Ishikawa (cell line): ENCODE data around the gene OCEL1.
A peak's percentile ranks its signal among the peaks of the same experiment; 100 is the strongest.

Source experiments
- CEBPB ChIP-seq: IDR thresholded peaks from 2 replicates; pipeline ENCODE4 v1.6.1; 2012
- CREB1 ChIP-seq: IDR thresholded peaks from 2 replicates; pipeline ENCODE4 v1.6.1; 2012; ENCODE audit warnings: low read depth
- EGR1 ChIP-seq: IDR thresholded peaks from 2 replicates; pipeline ENCODE4 v1.6.1; 2012
- EP300 ChIP-seq: IDR thresholded peaks from 2 replicates; pipeline ENCODE4 v1.6.1; 2012; ENCODE audit warnings: borderline replicate concordance
- FOXM1 ChIP-seq: IDR thresholded peaks from 2 replicates; pipeline ENCODE4 v1.6.1; 2012; ENCODE audit warnings: low read depth, borderline replicate concordance
- NFIC ChIP-seq: IDR thresholded peaks from 2 replicates; pipeline ENCODE4 v1.6.1; 2012
- RAD21 ChIP-seq: IDR thresholded peaks from 2 replicates; pipeline ENCODE4 v1.6.1; 2012; ENCODE audit warnings: low read depth
- TAF1 ChIP-seq: IDR thresholded peaks from 2 replicates; pipeline ENCODE4 v1.6.1; 2012; ENCODE audit warnings: low read depth, mild to moderate bottlenecking
- TCF12 ChIP-seq: IDR thresholded peaks from 2 replicates; pipeline ENCODE4 v1.6.1; 2012; ENCODE audit warnings: low read depth
- TEAD4 ChIP-seq: IDR thresholded peaks from 2 replicates; pipeline ENCODE4 v1.6.1; 2012
- YY1 ChIP-seq: IDR thresholded peaks from 2 replicates; pipeline ENCODE4 v1.6.1; 2012; ENCODE audit warnings: low read depth
- ZBTB7A ChIP-seq: IDR thresholded peaks from 2 replicates; pipeline ENCODE4 v1.6.1; 2012; ENCODE audit warnings: low read depth
- TF ChIP-seq, protein P1 (sequence below): IDR thresholded peaks from 2 replicates; pipeline ENCODE4 v1.6.1; 2012
- TF ChIP-seq, protein P2 (sequence below): IDR thresholded peaks from 2 replicates; pipeline ENCODE4 v1.6.1; 2012
- TF ChIP-seq, protein P3 (sequence below): IDR thresholded peaks from 2 replicates; pipeline ENCODE4 v1.6.1; 2012; ENCODE audit warnings: low read depth, mild to moderate bottlenecking

The OCEL1 gene

DNA sequence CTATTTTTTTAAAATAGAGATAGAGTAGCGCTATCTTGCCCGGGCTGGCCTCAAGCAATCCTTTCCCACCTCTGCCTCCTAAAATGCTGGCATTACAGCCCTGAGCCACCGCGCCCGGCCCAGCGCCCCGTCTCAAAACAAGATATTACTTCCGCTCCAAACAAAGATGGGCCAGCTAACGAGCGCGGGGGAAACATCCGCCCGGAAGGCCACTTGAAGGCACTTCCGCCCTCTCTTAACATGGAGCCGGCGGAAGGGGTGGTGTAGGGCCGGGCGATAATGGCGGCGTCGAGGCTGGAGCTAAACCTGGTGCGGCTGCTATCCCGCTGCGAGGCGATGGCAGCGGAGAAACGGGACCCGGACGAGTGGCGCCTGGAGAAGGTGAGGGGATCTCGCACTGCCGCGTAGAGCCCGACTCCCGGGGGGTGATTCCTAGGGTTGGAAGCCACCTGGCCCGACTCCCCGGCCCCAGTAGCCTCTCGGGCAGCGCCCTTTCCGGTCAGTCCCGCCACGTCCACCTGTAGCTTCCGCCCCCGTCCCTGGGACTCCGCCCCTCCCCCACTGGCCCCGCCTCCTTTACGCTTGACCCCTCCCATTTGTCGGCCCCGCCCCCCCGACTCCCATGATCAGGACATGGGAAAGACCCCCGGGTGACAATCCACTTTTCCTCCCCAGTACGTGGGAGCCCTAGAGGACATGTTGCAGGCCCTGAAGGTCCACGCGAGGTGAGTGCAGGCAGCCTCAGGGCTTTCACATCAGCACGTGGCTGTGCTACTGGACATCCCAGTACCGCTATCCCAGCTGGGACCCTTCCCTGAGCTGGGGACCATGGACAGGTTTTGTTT, 10.7 kb upstream of the OCEL1 start, which contains the start of gene USE1:
USE1 (plus strand) TSS at position 231 of the 845 bp plus-strand sequence; CDS start at position 280, 49 bp downstream.
- TF ChIP-seq FOXM1 (no peak), TEAD4 (no peak), ZBTB7A (no peak), TAF1 (peak; percentile 97), YY1 (peak; percentile 99), RAD21 (no peak), EGR1 (peak; percentile 83), TCF12 (peak; percentile 80), EP300 (peak; percentile 38), CEBPB (peak; percentile 4; the same call in 1 of the 2 replicates), NFIC (peak; percentile 44; the same call in 1 of the 2 replicates), CREB1 (no peak; the same call in 1 of the 2 replicates)
- TF ChIP-seq, protein P1, sequence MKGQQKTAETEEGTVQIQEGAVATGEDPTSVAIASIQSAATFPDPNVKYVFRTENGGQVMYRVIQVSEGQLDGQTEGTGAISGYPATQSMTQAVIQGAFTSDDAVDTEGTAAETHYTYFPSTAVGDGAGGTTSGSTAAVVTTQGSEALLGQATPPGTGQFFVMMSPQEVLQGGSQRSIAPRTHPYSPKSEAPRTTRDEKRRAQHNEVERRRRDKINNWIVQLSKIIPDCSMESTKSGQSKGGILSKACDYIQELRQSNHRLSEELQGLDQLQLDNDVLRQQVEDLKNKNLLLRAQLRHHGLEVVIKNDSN: peak; percentile 8; the same call in 1 of the 2 replicates
- TF ChIP-seq, protein P2, sequence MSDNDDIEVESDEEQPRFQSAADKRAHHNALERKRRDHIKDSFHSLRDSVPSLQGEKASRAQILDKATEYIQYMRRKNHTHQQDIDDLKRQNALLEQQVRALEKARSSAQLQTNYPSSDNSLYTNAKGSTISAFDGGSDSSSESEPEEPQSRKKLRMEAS: peak; percentile 78; the same call in 1 of the 2 replicates
- TF ChIP-seq, protein P3, sequence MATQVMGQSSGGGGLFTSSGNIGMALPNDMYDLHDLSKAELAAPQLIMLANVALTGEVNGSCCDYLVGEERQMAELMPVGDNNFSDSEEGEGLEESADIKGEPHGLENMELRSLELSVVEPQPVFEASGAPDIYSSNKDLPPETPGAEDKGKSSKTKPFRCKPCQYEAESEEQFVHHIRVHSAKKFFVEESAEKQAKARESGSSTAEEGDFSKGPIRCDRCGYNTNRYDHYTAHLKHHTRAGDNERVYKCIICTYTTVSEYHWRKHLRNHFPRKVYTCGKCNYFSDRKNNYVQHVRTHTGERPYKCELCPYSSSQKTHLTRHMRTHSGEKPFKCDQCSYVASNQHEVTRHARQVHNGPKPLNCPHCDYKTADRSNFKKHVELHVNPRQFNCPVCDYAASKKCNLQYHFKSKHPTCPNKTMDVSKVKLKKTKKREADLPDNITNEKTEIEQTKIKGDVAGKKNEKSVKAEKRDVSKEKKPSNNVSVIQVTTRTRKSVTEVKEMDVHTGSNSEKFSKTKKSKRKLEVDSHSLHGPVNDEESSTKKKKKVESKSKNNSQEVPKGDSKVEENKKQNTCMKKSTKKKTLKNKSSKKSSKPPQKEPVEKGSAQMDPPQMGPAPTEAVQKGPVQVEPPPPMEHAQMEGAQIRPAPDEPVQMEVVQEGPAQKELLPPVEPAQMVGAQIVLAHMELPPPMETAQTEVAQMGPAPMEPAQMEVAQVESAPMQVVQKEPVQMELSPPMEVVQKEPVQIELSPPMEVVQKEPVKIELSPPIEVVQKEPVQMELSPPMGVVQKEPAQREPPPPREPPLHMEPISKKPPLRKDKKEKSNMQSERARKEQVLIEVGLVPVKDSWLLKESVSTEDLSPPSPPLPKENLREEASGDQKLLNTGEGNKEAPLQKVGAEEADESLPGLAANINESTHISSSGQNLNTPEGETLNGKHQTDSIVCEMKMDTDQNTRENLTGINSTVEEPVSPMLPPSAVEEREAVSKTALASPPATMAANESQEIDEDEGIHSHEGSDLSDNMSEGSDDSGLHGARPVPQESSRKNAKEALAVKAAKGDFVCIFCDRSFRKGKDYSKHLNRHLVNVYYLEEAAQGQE: no peak

DNA sequence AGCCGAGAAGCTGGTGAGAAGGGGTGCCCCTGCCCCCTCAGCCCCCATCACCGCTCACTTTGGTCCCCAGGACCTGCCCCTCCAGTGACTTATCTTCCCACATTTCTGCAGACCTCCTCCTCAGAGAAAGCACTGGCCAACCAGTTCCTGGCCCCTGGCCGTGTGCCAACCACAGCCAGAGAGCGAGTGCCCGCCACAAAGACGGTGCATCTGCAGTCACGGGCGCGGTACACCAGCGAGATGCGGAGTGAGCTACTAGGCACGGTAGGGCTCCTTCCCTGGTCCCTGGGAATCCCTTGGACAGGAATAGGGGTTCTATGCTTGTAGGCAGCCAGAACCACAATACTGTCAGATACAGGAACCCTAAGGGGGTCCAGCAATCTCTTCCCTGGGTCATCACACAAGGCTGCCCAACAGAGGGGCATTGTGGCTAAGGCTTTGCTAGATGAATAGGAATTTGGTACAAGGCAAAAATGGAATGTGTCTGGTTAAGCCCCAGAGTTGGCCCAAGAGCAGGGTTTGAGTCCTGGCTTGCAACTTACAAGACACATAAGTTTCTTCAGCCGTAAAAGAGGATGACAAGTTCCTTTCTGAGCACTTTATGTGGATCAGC, 9.9 kb upstream of the OCEL1 start:
- TF ChIP-seq TEAD4: no peak
- TF ChIP-seq RAD21: no peak
- no peak for TF ChIP-seq EP300
- TF ChIP-seq YY1: no peak
- peak; percentile 65 for TF ChIP-seq NFIC
- TF ChIP-seq, protein P3: no peak
- no peak for TF ChIP-seq ZBTB7A
- TF ChIP-seq CEBPB: no peak

DNA sequence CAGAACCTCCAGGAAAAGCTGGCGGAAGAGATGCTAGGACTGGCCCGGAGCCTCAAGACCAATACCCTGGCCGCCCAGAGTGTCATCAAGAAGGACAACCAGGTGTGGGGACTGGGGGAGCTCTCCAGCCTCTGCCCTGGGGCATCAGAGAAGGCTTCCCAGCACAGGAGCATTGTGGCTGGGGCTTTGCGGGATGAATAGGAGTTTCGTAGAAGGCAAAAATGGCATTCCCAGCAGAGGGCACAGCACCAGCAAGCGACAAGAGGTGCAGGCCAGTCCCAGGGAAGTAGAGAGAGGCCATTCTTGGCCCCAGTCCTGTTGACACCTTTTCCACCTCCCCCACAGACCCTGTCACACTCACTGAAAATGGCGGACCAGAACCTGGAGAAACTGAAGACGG, 6.7 kb upstream of the OCEL1 start:
- no peak for TF ChIP-seq FOXM1

DNA sequence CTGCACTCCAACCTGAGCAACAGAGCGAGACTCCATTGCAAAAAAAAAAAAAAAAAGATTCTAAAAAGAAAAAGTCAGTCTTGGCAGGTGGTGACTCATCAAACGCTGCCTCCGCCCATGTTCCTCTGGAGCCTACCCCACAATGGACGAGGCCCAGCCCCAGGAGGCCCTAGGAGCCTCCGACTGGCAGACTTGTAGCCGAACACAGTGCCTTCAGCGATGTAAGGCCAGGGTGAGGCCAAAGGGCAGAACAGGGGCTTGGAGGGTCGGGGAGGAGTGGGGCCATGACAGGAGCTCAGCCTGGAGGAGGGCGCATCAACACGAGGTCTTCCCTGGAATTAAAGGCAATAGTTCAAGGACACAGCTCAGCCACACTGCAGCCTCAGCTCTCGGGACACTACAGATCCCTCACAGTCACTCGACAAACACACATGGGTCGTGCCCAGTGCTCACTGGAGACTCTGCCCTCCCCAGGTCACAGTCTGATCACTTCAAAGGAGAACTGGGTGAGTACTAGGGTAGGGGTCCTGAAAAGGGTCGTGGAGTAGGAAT, 5.7 kb upstream of the OCEL1 start:
- TF ChIP-seq ZBTB7A: 0 out of 2 replicates have a peak, but pooled peaks have one; percentile 38
- no peak for TF ChIP-seq YY1
- TF ChIP-seq NFIC: no peak

DNA sequence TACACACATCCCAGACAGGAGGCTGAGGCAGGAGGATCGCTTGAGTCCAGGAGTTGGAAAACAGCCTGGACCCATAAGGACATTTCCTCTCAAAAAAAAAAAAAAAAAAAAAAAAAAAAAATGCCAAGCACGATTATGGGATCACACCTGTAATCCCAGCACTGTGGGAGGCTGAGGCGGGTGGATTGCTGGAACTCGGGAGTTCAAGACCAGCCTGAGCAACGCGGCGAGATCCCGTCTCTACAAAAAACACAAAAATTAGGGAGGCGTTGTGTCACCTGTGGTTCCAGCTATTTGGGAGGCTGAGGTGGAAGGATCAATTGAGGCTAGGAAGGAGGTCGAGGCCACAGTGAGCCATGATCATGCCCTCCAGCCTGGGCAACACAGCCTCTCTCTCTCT, 973 bp upstream of the OCEL1 start:
- TF ChIP-seq RAD21 (no peak), TCF12 (no peak)

DNA sequence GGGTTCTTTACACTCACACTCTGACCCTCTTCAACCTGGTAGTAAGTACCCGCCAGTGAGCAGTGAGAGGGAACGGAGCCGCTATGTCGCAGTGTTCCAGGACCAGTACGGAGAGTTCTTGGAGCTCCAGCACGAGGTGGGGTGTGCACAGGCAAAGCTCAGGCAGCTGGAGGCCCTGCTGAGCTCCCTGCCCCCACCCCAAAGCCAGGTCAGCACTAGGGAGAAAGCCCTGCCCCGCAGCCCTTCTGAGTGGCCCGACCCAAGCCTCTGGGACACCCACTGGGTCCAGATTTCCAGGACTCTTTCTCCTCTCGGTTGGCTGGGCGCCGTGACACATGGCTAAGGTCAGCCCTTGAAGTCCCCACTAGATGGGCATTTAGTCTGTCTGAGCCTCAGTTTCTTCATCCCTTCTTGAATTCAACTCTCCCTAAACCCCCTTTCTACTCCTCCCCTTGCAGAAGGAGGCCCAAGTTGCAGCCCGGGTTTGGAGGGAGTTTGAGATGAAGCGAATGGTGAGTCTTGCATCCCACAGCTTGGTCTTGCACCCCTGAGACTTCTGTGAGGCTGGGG, 1.9 kb downstream of the OCEL1 start:
- TF ChIP-seq TCF12 (no peak), FOXM1 (no peak), TEAD4 (no peak), TAF1 (no peak), EGR1 (no peak), EP300 (no peak), CREB1 (no peak), ZBTB7A (no peak), CEBPB (no peak), YY1 (no peak), RAD21 (no peak), NFIC (no peak)
- TF ChIP-seq, protein P3: no peak
- TF ChIP-seq, protein P2: no peak
- TF ChIP-seq, protein P1: no peak
